Mesendoderm (in vitro differentiated cells): Measurements from ENCODE around the gene ARHGAP26.

Experiments
- DNase-seq: peaks from one replicate; pipeline ENCODE4 v3.0.0; 2013
- H2AK5ac ChIP-seq: 2 replicates; pipeline ENCODE4 v1.6.1; 2013; ENCODE audit warnings: low read length, inconsistent platforms
- H2BK120ac ChIP-seq: 2 replicates; pipeline ENCODE4 v1.6.1; 2013; ENCODE audit warnings: low read depth, mild to moderate bottlenecking, low read length, moderate library complexity, mixed read lengths
- H2BK15ac ChIP-seq: replicated peaks from 2 replicates; pipeline ENCODE4 v1.6.1; 2013; ENCODE audit warnings: low read depth, mild to moderate bottlenecking, moderate library complexity
- H2BK5ac ChIP-seq: 2 replicates; pipeline ENCODE4 v1.6.1; 2013; ENCODE audit warnings: low read length, inconsistent platforms
- H3K18ac ChIP-seq: 2 replicates; pipeline ENCODE4 v1.6.1; 2013; ENCODE audit warnings: mild to moderate bottlenecking, low read length, mixed read lengths
- H3K23ac ChIP-seq: one replicate; pipeline ENCODE4 v1.6.1; 2013; ENCODE audit warnings: low read length
- H3K27ac ChIP-seq: 2 replicates; pipeline ENCODE4 v1.5.1; 2013; ENCODE audit warnings: low read depth, mild to moderate bottlenecking, inconsistent platforms, low read length, moderate library complexity
- H3K27me3 ChIP-seq: 2 replicates; pipeline ENCODE4 v1.6.1; 2013; ENCODE audit warnings: low read length, control low read depth, mild to moderate bottlenecking, inconsistent platforms; ENCODE audit not compliant: insufficient read depth, poor library complexity
- H3K36me3 ChIP-seq: 2 replicates; pipeline ENCODE4 v1.6.1; 2013; ENCODE audit warnings: low read length, inconsistent platforms; ENCODE audit not compliant: control insufficient read depth, insufficient read depth
- H3K4ac ChIP-seq: one replicate; pipeline ENCODE4 v1.6.1; 2013; ENCODE audit warnings: low read depth, mild to moderate bottlenecking, low read length, moderate library complexity
- H3K4me1 ChIP-seq: 2 replicates; pipeline ENCODE4 v1.6.1; 2013; ENCODE audit warnings: low read depth, low read length, inconsistent platforms; ENCODE audit not compliant: control insufficient read depth
- H3K4me2 ChIP-seq: 2 replicates; pipeline ENCODE4 v1.6.1; 2013; ENCODE audit warnings: low read length
- H3K4me3 ChIP-seq: 2 replicates; pipeline ENCODE4 v1.5.1; 2013; ENCODE audit warnings: mild to moderate bottlenecking, low read length
- H3K56ac ChIP-seq: one replicate; pipeline ENCODE4 v1.6.1; 2013; ENCODE audit warnings: low read length
- H3K79me1 ChIP-seq: 2 replicates; pipeline ENCODE4 v1.6.1; 2013; ENCODE audit warnings: low read length, inconsistent platforms
- H3K79me2 ChIP-seq: 2 replicates; pipeline ENCODE4 v1.6.1; 2013; ENCODE audit warnings: mild to moderate bottlenecking, low read length; ENCODE audit not compliant: control insufficient read depth, insufficient read depth
- H3K9ac ChIP-seq: 2 replicates; pipeline ENCODE4 v1.6.1; 2013; ENCODE audit warnings: low read length, inconsistent platforms
- H4K5ac ChIP-seq: one replicate; pipeline ENCODE4 v1.6.1; 2013; ENCODE audit warnings: low read length
- H4K8ac ChIP-seq: one replicate; pipeline ENCODE4 v1.6.1; 2013; ENCODE audit warnings: low read depth, mild to moderate bottlenecking, control low read depth, low read length, moderate library complexity
- WGBS: extraction: QIAGEN DNeasy Blood & Tissue Kit; methylation state at CpG from one replicate; pipeline ENCODE4 v1.1.7; 2013; ENCODE audit warnings: low lambda C conversion rate, missing lambda C conversion rate; ENCODE audit not compliant: insufficient coverage; ENCODE audit errors: extremely low coverage; 5-methylcytosine and 5-hydroxymethylcytosine counted together

The ARHGAP26 gene

DNA sequence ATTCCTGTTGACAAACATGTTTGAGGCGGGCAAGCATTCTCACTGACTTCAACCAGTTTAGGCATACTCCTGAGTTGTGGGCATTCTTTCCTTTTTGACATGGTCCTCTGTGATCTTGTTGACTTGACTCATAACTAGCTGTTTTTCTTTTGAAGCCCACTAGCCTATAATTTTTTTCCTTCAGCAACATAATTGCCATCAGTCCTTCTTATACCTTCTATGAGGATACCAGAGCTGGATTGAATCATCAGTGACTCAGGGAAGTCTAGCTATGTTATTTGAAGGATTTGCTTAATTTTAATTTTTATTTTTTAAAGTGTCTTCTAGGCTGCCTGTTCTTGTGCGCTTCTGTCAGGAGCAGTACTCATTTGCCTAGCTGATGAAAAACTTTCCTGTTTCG is 373.8 kb downstream of the ARHGAP26 start:
- Histone ChIP-seq H2BK5ac (no peak overlapping the region), H3K4me1 (no peaks in the 10 kb centered on the region), H3K9ac (no peak overlapping the region), H3K18ac (no peak overlapping the region), H4K5ac (no peak overlapping the region), H3K79me2 (no peaks in the 10 kb centered on the region), H3K79me1 (no peaks in the 10 kb centered on the region), H2BK120ac (no peak overlapping the region), H2BK15ac (no peak overlapping the region), H3K23ac (no peak overlapping the region), H3K4me3 (no peak overlapping the region), H3K27ac (no peak overlapping the region), H3K4ac (no peak overlapping the region), H4K8ac (no peak overlapping the region), H3K4me2 (no peak overlapping the region), H3K56ac (no peak overlapping the region), H3K36me3 (no peaks in the 10 kb centered on the region), H3K27me3 (no peaks in the 10 kb centered on the region), H2AK5ac (no peak overlapping the region)
- WGBS: no CpG with 5 or more reads among the region's 3 CpGs
- DNase-seq: no peak

DNA sequence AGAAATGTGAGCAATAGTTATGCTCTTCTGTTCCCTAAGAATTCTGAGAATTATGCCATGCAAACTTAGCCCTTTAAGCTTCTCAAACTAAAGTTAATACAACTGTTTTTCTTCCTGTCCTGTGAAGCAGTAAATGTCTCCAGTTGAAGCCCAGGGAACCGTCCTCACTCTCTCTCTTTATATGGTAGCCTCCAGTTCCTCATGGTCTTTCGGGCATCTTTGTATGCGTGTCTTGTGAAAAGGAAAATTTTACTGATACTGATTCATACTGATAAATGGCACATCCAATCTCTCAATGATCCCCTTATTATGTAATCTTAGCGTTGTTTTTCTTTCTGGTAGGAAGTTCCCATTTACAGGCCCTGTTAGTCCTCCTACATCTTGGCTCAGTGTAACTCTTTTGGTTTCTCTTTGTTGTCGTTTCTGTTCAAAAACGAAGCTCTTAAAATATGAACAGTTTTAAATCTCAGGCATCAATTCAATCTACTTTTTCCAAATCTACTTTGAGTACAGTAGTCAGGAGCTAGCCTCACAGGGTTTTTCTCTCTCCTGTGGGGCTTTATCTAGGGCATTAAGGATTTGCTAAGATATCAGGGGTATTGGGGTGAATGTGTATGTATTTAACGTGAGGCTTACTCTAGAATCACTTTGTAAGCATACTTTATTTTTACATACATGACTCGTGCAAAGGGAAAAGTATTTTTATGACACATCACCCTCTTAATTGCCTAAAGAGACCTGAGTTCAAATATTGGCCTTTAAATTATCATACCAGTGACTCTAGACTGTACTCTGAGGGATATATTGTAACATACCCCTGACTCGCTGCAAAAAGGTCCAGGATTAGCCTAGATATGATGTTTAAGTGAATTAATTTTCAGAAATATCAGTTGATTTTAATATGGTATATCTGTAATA is 375.3 kb downstream of the ARHGAP26 start:
- Histone ChIP-seq H3K18ac (no peak overlapping the region), H2AK5ac (no peak overlapping the region), H3K4me3 (no peak overlapping the region), H3K27ac (no peak overlapping the region), H3K27me3 (no peaks in the 10 kb centered on the region), H3K36me3 (no peaks in the 10 kb centered on the region), H4K8ac (no peak overlapping the region), H2BK5ac (no peak overlapping the region), H3K4me2 (no peak overlapping the region), H3K79me2 (no peaks in the 10 kb centered on the region), H3K23ac (no peak overlapping the region), H3K56ac (no peak overlapping the region), H3K4ac (no peak overlapping the region), H4K5ac (no peak overlapping the region), H2BK120ac (no peak overlapping the region), H3K4me1 (no peaks in the 10 kb centered on the region), H2BK15ac (no peak overlapping the region), H3K9ac (no peak overlapping the region), H3K79me1 (no peaks in the 10 kb centered on the region)
- WGBS: no CpG with 5 or more reads among the region's 9 CpGs
- no peak for DNase-seq

DNA sequence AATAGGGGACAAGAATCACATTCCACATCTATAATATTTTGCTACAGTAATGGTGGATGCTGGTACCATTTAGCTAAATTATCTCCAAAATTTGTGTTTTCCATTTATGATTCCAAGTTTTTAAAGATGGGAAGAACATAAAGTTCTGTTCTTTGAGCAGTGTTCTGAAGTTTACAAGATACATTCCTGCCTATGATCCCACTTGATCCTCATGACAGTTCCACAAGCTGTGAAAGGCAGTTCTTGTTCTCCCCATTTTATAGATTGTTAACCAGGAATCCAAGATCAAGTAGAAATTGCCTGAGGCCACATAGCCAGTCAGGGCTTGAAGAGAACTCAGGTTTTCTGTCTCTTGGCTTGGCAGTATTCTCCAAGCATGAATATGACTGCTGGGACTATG is 376.0 kb downstream of the ARHGAP26 start:
- Histone ChIP-seq H4K5ac (no peak overlapping the region), H3K79me1 (no peaks in the 10 kb centered on the region), H3K4me2 (no peak overlapping the region), H3K4me1 (no peaks in the 10 kb centered on the region), H3K4ac (no peak overlapping the region), H4K8ac (no peak overlapping the region), H3K18ac (no peak overlapping the region), H2BK15ac (no peak overlapping the region), H3K79me2 (no peaks in the 10 kb centered on the region), H3K56ac (no peak overlapping the region), H2BK120ac (no peak overlapping the region), H2BK5ac (no peak overlapping the region), H2AK5ac (no peak overlapping the region), H3K27ac (no peak overlapping the region), H3K4me3 (no peak overlapping the region), H3K23ac (no peak overlapping the region), H3K27me3 (no peaks in the 10 kb centered on the region), H3K36me3 (no peaks in the 10 kb centered on the region), H3K9ac (no peak overlapping the region)
- no peak for DNase-seq

DNA sequence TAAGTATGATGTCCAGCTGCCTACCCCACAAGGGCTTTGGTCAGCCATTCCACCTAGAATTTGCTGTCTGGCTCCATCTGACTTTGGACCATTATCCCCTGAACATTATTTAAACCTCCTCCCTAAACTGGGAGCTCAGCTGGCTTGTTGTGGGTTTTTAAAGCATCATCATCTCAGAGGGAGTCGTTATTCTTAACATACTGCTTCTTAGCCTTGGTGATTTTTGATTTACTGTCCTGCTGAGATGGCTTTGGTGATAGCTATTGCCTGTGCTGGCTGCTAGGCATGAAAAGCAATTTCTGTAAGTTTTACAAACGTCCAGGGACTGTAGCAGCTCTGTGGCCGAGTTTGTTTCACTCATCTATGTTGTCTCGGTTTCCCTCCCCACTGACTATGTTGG is 377.2 kb downstream of the ARHGAP26 start:
- H3K36me3 ChIP-seq: no peaks in the 10 kb centered on the region
- H4K5ac ChIP-seq: no peak overlapping the region
- WGBS: no CpG with 5 or more reads among the region's 4 CpGs
- no peak overlapping the region for H3K18ac ChIP-seq
- H4K8ac ChIP-seq: no peak overlapping the region
- no peak overlapping the region for H3K23ac ChIP-seq
- DNase-seq: no peak
- H3K27me3 ChIP-seq: no peaks in the 10 kb centered on the region
- no peaks in the 10 kb centered on the region for H3K4me1 ChIP-seq
- H3K79me1 ChIP-seq: no peaks in the 10 kb centered on the region
- no peak overlapping the region for H2BK120ac ChIP-seq
- H3K56ac ChIP-seq: no peak overlapping the region
- H3K4me2 ChIP-seq: no peak overlapping the region
- H2BK5ac ChIP-seq: no peak overlapping the region
- no peak overlapping the region for H3K4me3 ChIP-seq
- H3K4ac ChIP-seq: no peak overlapping the region
- no peaks in the 10 kb centered on the region for H3K79me2 ChIP-seq
- H2BK15ac ChIP-seq: no peak overlapping the region
- H2AK5ac ChIP-seq: no peak overlapping the region
- H3K27ac ChIP-seq: no peak overlapping the region
- no peak overlapping the region for H3K9ac ChIP-seq

GRCh38 chr5:143147902-143148301 is 377.7 kb downstream of the ARHGAP26 start:
- Histone ChIP-seq H3K9ac (no peak overlapping the region), H2AK5ac (no peak overlapping the region), H3K4me3 (no peak overlapping the region), H3K79me1 (no peaks in the 10 kb centered on the region), H3K4me1 (no peaks in the 10 kb centered on the region), H2BK5ac (no peak overlapping the region), H2BK15ac (no peak overlapping the region), H3K56ac (no peak overlapping the region), H4K8ac (no peak overlapping the region), H4K5ac (no peak overlapping the region), H3K18ac (no peak overlapping the region), H3K36me3 (no peaks in the 10 kb centered on the region), H2BK120ac (no peak overlapping the region), H3K23ac (no peak overlapping the region), H3K27me3 (no peaks in the 10 kb centered on the region), H3K27ac (no peak overlapping the region), H3K79me2 (no peaks in the 10 kb centered on the region), H3K4me2 (no peak overlapping the region), H3K4ac (no peak overlapping the region)
- DNase-seq: no peak
- WGBS: no CpG with 5 or more reads among the region's 6 CpGs

DNA sequence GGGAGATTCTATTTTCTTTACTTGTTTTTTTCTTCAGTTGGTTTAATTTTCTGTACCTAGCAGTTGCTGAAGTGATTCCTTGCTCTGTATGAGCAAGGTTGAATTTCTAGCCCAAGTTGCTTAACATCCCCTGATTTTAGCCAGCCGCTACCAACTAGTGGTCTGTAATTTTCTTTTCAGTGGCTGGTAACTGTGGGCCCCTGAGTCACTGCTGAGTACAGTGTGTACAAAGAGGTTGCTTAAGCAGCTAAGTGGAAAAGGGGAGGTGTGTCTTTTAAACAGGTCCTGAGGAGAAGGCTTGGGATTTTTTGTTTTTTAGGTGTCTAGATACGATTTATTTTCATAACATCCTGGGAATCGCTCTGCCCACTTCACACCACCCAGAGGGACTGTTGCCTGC is 378.6 kb downstream of the ARHGAP26 start:
- DNase-seq: no peak
- Histone ChIP-seq H3K18ac (no peak overlapping the region), H3K9ac (no peak overlapping the region), H2AK5ac (no peak overlapping the region), H3K4me3 (no peak overlapping the region), H3K4me1 (no peaks in the 10 kb centered on the region), H4K8ac (no peak overlapping the region), H3K27ac (no peak overlapping the region), H3K79me1 (no peaks in the 10 kb centered on the region), H3K23ac (no peak overlapping the region), H3K4me2 (no peak overlapping the region), H2BK15ac (no peak overlapping the region), H3K36me3 (no peaks in the 10 kb centered on the region), H2BK120ac (no peak overlapping the region), H3K4ac (no peak overlapping the region), H3K56ac (no peak overlapping the region), H3K79me2 (no peaks in the 10 kb centered on the region), H4K5ac (no peak overlapping the region), H2BK5ac (no peak overlapping the region), H3K27me3 (no peaks in the 10 kb centered on the region)
- WGBS: no CpG with 5 or more reads among the region's 3 CpGs
